Lower lobe of right lung (tissue), 2 donors: Measurements from ENCODE around the gene B4GALT5. TPM values are rescaled to one million over a fixed set of nuclear protein-coding genes. Genes with fewer than 3 reads are reported as not detected.

Experiments used
- ATAC-seq, 2 donors: fragments of 200-7000 bp; cut with Tn5 transposase; one replicate each; pipeline ENCODE4 v1.9.1; 2020 to 2022; ENCODE audit warnings: mild to moderate bottlenecking in 2 of 2, moderate library complexity in 2 of 2
- DNase-seq: peaks from one replicate; pipeline ENCODE4 v3.0.0-alpha.2; 2020
- H3K27ac ChIP-seq: fragments of 200-600 bp; one replicate; pipeline ENCODE4 v1.8.0; 2022
- H3K27me3 ChIP-seq: fragments of 200-600 bp; one replicate; pipeline ENCODE4 v1.8.0; 2022; ENCODE audit warnings: low read depth
- H3K36me3 ChIP-seq: fragments of 200-600 bp; one replicate; pipeline ENCODE4 v1.8.0; 2022; ENCODE audit warnings: mild to moderate bottlenecking
- H3K4me1 ChIP-seq: fragments of 200-600 bp; one replicate; pipeline ENCODE4 v1.8.0; 2022
- H3K4me3 ChIP-seq: fragments of 200-600 bp; one replicate; pipeline ENCODE4 v1.8.0; 2022; ENCODE audit warnings: mild to moderate bottlenecking
- H3K9me3 ChIP-seq: fragments of 200-600 bp; one replicate; pipeline ENCODE4 v1.8.0; 2022
- intact Hi-C: fragments of 100-400 bp; cut with DNase I; formaldehyde crosslinking; loops from one replicate; pipeline ENCODE4 v1.11.0; 2022
- total RNA-seq: library from RNA; stranded (reverse); fragmentation: NEBNext Ultra II Directional; extraction: Animal tissue kit (Norgen Biotek cat#: 25700); gene quantifications from one replicate; pipeline ENCODE4 v1.2.1, GENCODE V29; 2021
- TF ChIP-seq, protein P1 (sequence below): fragments of 200-600 bp; IDR thresholded peaks from one replicate; pipeline ENCODE4 v1.8.0; 2022; ENCODE audit warnings: antibody characterized with exemption, mild to moderate bottlenecking
- donor health status: DM: no; HTN: yes; CAD: no; lungs with severe emphysema.

B4GALT5 gene
- total RNA-seq, 1 donor from 2014 or later: 39.5 TPM

DNA sequence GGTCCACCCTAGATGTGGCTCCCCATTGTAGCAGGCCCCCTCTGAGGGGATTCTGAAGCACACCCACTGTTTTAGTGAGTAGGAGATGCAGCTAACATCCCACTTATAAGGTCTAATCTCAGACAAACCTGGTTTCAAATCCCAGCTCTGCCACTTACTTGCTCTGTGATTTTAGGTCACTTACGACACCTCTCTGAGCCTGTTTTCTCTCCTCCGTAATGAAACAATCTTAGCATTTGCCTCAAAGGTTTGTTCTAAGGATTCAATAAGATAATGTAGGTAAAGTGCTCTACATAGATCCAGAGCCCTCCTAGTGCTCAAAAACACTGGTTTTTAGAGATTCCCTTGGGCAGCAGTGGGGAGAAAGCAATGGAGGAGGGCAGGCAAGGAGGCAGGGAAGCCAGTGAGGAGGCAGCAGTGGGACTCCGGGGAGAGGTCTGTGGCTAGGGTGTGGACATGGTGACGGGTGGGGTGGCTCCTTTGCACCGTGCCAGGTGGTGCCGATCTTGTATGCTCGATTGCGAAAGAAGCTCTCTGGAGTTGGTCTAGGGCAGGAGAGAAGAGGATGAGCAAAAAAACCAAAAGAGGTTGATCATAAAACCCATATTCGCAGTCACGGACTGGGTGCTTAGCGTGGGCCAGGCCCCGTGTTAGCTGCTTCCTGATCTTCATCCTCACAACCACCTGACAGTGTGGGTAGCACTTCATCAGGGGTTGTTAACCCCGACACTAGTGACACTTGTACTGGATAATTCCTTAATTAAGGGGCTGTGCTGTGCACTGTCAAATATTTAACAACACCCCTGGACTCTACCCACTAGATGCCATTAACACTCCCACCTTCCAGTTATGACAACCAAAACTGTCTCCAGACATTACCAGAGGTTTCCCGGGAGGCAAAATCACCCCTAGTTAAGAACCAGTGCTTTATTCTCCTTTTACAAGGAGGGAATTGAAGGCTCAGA lies 129.0 kb downstream of the B4GALT5 start:
- H3K27ac ChIP-seq: peak overlapping the region; percentile 43
- no peak overlapping the region for H3K4me3 ChIP-seq
- DNase-seq (no peak), ATAC-seq (peak in 1 of 2 donors; percentile 17)
- TF ChIP-seq, protein P1, sequence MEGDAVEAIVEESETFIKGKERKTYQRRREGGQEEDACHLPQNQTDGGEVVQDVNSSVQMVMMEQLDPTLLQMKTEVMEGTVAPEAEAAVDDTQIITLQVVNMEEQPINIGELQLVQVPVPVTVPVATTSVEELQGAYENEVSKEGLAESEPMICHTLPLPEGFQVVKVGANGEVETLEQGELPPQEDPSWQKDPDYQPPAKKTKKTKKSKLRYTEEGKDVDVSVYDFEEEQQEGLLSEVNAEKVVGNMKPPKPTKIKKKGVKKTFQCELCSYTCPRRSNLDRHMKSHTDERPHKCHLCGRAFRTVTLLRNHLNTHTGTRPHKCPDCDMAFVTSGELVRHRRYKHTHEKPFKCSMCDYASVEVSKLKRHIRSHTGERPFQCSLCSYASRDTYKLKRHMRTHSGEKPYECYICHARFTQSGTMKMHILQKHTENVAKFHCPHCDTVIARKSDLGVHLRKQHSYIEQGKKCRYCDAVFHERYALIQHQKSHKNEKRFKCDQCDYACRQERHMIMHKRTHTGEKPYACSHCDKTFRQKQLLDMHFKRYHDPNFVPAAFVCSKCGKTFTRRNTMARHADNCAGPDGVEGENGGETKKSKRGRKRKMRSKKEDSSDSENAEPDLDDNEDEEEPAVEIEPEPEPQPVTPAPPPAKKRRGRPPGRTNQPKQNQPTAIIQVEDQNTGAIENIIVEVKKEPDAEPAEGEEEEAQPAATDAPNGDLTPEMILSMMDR: no peak
- H3K36me3 ChIP-seq: no peaks in the 10 kb centered on the region
- no peaks in the 10 kb centered on the region for H3K27me3 ChIP-seq
- H3K9me3 ChIP-seq: peaks cover 4% of the 10 kb centered on the region
- peaks cover 61% of the 10 kb centered on the region for H3K4me1 ChIP-seq
- intact Hi-C loops: no loop called here

DNA sequence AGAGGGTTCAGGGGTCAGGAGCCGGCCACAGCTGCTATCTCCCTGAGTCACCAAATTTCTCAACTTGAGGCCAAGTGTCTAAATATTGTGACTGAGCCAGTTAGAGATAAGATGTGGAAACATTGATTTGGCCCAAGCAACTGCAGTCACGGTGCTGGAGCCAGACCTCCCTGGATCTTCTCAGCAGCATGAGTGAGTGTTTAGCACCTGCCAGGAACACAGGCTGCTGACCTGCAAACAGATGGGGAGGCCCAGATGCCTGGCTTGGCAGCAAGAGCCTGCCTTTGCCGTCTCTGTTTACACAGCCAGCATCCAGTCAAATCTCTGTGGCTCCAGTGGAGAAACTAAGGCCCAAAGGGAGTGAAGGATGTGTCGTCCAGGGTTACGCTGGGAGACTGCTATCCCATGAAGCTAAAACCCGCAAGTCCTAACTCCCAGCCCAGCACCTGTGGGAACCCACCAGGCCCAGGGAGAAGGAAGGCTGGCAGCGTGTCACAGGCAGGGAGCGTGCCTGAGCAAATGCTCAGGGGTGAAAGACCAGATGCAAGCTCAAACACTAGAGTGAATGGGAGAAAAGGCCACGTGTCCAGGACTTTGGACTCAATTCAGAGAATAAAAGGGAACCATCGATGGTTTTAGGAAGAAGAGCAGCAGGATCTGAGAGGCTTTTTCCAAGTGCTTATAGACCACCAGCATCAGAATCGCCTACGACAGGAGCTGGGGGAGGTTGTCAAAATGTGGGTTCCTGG lies 129.8 kb downstream of the B4GALT5 start:
- peaks cover 61% of the 10 kb centered on the region for H3K4me1 ChIP-seq
- peaks cover 4% of the 10 kb centered on the region for H3K9me3 ChIP-seq
- no peak overlapping the region for H3K4me3 ChIP-seq
- peak; percentile 56 for DNase-seq
- H3K27me3 ChIP-seq: no peaks in the 10 kb centered on the region
- H3K36me3 ChIP-seq: no peaks in the 10 kb centered on the region
- peak; percentile 81 to 83 for ATAC-seq
- intact Hi-C loops: no loop called here
- TF ChIP-seq, protein P1: no peak
- H3K27ac ChIP-seq: peak overlapping the region; percentile 43

DNA sequence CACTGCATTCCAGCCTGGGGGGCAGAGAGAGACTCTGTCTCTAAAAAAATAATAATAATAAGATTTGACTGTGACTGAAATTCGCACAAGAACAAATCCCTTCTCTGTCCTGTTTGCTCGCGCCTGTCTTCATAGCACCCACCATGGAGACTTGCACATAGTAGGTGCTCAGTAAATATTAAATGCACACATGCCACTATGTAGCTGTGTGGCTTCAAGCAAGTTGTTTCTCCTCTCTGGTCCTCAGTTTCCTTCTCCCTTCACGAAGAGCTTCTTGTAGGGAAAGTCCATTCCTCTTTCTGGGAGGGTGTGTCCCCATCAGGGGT lies 130.4 kb downstream of the B4GALT5 start:
- H3K36me3 ChIP-seq: no peaks in the 10 kb centered on the region
- no peaks in the 10 kb centered on the region for H3K27me3 ChIP-seq
- peaks cover 4% of the 10 kb centered on the region for H3K9me3 ChIP-seq
- ATAC-seq: no peak
- no peak for DNase-seq
- intact Hi-C loops: no loop called here
- peaks cover 61% of the 10 kb centered on the region for H3K4me1 ChIP-seq
- H3K4me3 ChIP-seq: no peak overlapping the region
- peak overlapping the region; percentile 5 for H3K27ac ChIP-seq
- TF ChIP-seq, protein P1: no peak

Other genes with a start within 250 kb of the B4GALT5 start
- gene KCNB1, start 231.2 kb downstream of the B4GALT5 start, total RNA-seq: 0.53 TPM
- gene PTGIS, start 145.7 kb downstream of the B4GALT5 start, total RNA-seq: 41.2 TPM
- 17.7 TPM for gene SLC9A8, start 99.0 kb upstream of the B4GALT5 start, total RNA-seq
- 7.2 TPM for gene SPATA2, start 201.7 kb upstream of the B4GALT5 start, total RNA-seq
- 63.0 TPM for gene RNF114, start 222.5 kb upstream of the B4GALT5 start, total RNA-seq